ENCODE data around the gene NADK2. TPM values are rescaled to one million over a fixed set of nuclear protein-coding genes. Genes with fewer than 3 reads are reported as not detected.

The NADK2 gene
- total RNA-seq, 1 donor from 2014 or later: 21.1 TPM

DNA sequence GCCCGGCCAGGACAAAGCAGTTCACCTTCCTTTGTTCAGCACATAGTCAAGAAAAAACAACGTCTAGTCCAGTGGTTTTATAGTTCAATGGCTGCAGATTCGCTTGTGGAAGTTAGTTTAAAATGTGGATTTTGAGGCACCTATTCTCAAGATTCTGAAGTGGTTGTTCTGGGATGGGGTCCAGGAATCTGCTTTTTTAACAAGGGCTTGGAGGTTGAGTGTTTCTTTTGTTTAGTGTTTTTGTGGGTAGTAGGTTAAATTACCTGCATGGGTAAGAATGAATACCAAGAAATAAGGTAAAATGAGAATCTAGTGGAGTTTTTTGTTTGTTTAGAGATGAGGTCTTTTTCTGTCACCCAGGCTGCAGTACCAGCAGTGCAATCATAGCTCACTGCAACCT is 28.4 kb upstream of the NADK2 start:
- Histone ChIP-seq H3K27ac (no peak overlapping the region), H3K36me3 (no peaks in the 10 kb centered on the region), H3K4me1 (peaks cover 7% of the 10 kb centered on the region), H3K27me3 (no peaks in the 10 kb centered on the region), H3K4me3 (no peak overlapping the region), H3K9me3 (no peaks in the 10 kb centered on the region)
- TF ChIP-seq, protein P1, sequence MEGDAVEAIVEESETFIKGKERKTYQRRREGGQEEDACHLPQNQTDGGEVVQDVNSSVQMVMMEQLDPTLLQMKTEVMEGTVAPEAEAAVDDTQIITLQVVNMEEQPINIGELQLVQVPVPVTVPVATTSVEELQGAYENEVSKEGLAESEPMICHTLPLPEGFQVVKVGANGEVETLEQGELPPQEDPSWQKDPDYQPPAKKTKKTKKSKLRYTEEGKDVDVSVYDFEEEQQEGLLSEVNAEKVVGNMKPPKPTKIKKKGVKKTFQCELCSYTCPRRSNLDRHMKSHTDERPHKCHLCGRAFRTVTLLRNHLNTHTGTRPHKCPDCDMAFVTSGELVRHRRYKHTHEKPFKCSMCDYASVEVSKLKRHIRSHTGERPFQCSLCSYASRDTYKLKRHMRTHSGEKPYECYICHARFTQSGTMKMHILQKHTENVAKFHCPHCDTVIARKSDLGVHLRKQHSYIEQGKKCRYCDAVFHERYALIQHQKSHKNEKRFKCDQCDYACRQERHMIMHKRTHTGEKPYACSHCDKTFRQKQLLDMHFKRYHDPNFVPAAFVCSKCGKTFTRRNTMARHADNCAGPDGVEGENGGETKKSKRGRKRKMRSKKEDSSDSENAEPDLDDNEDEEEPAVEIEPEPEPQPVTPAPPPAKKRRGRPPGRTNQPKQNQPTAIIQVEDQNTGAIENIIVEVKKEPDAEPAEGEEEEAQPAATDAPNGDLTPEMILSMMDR (IDR thresholded peaks at IDR 0.05): no peak
- intact Hi-C loops (cut with DNase I): no loop called here
- ATAC-seq (no peak), DNase-seq (no peak)

DNA sequence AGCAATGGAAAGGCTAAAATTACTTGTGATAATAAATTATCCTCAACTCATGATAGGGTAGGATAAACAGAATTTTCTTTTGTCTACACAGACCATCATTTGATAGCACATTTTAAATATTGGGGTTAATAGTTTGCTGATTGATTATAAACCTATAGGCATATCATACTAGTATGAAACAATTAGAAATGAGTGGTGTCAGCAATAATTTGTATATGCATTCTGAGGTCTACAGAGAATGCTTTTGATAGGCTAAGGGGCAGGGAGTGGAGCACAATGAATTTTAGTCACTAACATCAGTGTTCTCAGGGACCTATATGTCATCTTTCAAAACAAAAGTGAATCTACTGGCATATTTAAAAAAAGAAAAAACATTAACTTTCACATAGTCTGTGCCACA is 27.8 kb upstream of the NADK2 start:
- ATAC-seq (no peak), DNase-seq (no peak)
- H3K4me1 ChIP-seq: peaks cover 7% of the 10 kb centered on the region
- no peak overlapping the region for H3K4me3 ChIP-seq
- H3K9me3 ChIP-seq: no peaks in the 10 kb centered on the region
- TF ChIP-seq, protein P1 (IDR thresholded peaks at IDR 0.05): no peak
- no peak overlapping the region for H3K27ac ChIP-seq
- no peaks in the 10 kb centered on the region for H3K27me3 ChIP-seq
- intact Hi-C loops (cut with DNase I): no loop called here
- no peaks in the 10 kb centered on the region for H3K36me3 ChIP-seq

DNA sequence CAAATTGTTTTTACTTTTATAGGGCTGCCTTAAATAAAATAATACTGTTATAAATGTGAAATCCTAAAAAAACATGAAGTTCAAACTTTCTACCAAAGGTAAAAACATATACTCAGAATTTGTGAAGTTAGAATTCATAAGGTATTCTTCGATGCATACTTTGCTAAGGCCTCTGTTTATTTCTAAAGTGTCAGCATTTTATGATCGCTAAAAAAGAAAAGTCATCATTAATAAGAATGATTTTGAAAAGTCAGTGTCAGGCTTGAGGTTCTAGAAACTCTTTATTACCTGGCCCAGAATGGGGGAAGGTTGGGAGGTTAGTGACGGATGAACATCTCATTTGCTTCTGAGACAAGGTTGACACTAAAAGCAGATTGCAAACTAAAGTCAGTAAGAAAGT is 26.2 kb upstream of the NADK2 start:
- H3K9me3 ChIP-seq: no peaks in the 10 kb centered on the region
- ATAC-seq: no peak
- H3K36me3 ChIP-seq: no peaks in the 10 kb centered on the region
- no peak overlapping the region for H3K27ac ChIP-seq
- H3K4me1 ChIP-seq: no peaks in the 10 kb centered on the region
- TF ChIP-seq, protein P1 (IDR thresholded peaks at IDR 0.05): no peak
- no peaks in the 10 kb centered on the region for H3K27me3 ChIP-seq
- intact Hi-C loops (cut with DNase I): no loop called here
- H3K4me3 ChIP-seq: no peak overlapping the region
- DNase-seq: no peak

DNA sequence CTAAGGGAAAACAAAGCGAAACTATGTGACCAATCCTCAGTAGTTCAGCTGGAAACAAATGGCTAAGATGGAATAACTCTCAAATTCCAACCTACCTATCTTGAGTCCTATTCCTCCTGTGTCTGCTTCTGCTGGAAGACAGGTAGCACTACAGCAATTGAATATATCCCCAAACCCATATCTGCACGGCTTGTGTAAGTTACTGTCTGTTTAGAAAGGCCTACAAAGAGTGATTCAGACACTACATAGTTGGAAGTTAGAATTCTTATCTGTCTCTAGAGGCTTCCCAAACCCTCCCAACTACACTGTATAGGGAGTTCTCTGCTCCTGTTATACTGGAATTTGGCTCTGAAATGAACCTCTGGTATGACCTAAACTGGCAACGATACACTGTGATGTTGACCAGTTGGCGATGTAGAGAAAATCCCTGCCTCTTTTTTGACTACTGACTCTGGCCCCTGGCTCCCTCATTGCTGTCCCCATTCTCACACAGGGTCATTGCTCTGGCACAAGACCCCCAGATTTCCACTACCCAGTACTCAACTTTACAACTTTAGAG is 22.6 kb upstream of the NADK2 start:
- intact Hi-C loops (cut with DNase I): no loop called here
- Histone ChIP-seq H3K27me3 (no peaks in the 10 kb centered on the region), H3K9me3 (no peaks in the 10 kb centered on the region), H3K27ac (no peak overlapping the region), H3K4me3 (no peak overlapping the region), H3K36me3 (no peaks in the 10 kb centered on the region), H3K4me1 (no peaks in the 10 kb centered on the region)
- DNase-seq: no peak
- no peak for ATAC-seq
- TF ChIP-seq, protein P1 (IDR thresholded peaks at IDR 0.05): no peak

DNA sequence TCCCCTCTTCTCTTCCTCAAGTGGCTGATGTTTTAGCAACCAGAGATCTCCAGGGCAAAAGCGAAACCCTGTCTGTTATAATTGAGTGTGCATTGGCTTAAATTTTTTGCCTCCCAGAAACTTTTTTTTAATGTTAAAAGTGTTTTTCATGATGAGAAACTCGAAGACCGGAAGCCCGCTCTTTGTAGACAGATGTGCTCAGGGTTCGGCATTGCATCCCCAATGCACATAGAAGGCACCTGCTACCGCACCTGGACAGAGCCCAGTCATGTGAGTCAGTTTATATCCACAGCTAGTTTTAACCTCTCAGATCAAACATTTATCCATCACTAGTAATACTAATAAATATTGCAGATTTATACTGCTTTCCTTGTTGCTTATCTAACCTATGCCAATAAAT is 19.5 kb upstream of the NADK2 start:
- no peaks in the 10 kb centered on the region for H3K27me3 ChIP-seq
- TF ChIP-seq, protein P1 (IDR thresholded peaks at IDR 0.05): no peak
- DNase-seq (no peak), ATAC-seq (no peak)
- H3K4me3 ChIP-seq: no peak overlapping the region
- H3K4me1 ChIP-seq: no peaks in the 10 kb centered on the region
- intact Hi-C loops (cut with DNase I): no loop called here
- no peak overlapping the region for H3K27ac ChIP-seq
- H3K9me3 ChIP-seq: no peaks in the 10 kb centered on the region
- H3K36me3 ChIP-seq: no peaks in the 10 kb centered on the region

DNA sequence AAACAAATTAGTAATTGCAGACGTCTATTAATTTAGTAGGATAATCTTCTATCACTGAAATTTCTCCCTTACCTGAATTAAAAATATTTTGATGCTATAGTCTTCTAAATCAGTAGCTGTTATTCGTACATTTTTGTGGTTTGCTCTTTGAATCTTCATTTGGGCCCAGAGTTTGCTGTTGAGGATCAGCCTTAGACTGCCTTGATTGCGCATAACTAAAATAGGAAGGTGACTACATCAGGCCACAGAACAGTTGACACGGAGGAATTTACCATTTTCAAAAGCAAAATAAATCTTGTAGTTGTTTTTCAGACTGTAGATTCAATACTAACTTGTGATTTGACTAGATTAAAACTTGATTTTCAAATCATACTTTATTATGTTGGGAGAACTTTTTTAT is 11.8 kb upstream of the NADK2 start:
- TF ChIP-seq, protein P1 (IDR thresholded peaks at IDR 0.05): no peak
- no peaks in the 10 kb centered on the region for H3K4me1 ChIP-seq
- H3K9me3 ChIP-seq: no peaks in the 10 kb centered on the region
- no peak overlapping the region for H3K4me3 ChIP-seq
- H3K36me3 ChIP-seq: no peaks in the 10 kb centered on the region
- intact Hi-C loops (cut with DNase I): no loop called here
- H3K27ac ChIP-seq: no peak overlapping the region
- no peak for DNase-seq
- no peaks in the 10 kb centered on the region for H3K27me3 ChIP-seq
- no peak for ATAC-seq
